T47D (cell line): ENCODE data around the gene BTBD10.
A peak's percentile ranks its signal among the peaks of the same experiment; 100 is the strongest.
"Not testable (repeated sequence)": the region's sequence is repeated elsewhere in the genome, so short reads cannot be mapped to it uniquely, and the experiment has no call there.

ENCODE experiments used
- DNase-seq, 2 experiments: peaks; one replicate each; pipeline versions ENCODE4 v3.0.0 to v3.0.0-alpha.2; 2011 to 2012; ENCODE audit warnings: low read depth in 1 of 2, low spot score in 1 of 2
- JUND ChIP-seq: IDR thresholded peaks from 2 replicates; pipeline ENCODE4 v1.6.1; 2012; ENCODE audit warnings: low read depth
- in situ Hi-C: cut with HindIII; loops from 2 replicates; pipeline ENCODE4 v1.10.0; 2016; ENCODE audit warnings: low sequenced_read_pairs, low pct_unique_long_range_greater_than_20kb

Gene BTBD10

GRCh38 chr11:13463779-13464290 lies 813 bp upstream of the BTBD10 start:
- in situ Hi-C loops: no loop called here
- TF ChIP-seq JUND: no peak
- no peak for DNase-seq

DNA sequence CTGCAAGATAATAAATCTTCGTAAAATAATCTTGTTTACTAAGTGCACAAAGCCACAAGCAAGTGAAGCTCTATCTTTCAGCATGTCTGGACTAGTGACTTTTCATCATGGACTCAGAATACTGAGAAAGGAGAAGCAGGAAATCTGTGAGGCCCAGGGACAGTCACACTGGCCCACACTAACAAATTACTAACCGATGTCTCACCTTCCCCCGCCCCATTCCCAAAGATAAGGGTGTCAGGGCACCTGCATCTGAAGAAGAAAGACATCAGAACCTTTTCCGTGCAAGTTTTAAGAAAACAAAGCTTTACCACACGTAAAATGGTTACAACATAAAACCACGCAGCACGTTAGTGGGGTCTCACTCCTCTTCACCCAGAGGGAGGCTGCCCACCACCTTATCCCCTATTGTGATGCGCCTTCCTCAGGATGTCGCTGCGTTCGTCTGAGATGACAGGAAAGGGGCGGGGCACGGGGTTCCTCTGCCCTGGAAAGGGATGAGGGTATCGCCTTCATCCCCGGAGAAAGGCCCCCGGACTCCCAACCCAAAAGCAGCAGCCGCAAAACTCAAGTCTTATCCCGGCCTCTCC lies 616 bp downstream of the BTBD10 start:
- peak in 1 of 2 experiments; percentile 29 for DNase-seq
- in situ Hi-C loops: no loop called here
- no peak for TF ChIP-seq JUND

DNA sequence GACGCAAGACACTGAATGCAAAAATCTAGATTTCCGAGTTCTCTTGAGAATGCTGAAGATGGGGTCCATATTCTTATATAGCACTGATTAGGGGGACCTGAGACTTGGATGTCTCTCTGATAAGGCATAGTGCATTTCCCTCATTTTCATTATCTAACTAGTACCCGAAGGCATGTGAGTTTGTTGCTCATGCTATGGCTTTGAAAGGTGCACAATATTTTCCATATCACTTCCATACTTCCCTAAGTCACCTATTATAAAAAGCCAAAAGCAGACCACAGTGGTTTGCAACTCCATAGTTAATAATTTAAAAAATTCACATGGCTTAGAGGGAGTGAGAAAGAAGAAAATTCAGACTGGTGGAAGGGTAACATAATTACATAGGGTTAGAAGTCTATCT lies 1.7 kb downstream of the BTBD10 start:
- in situ Hi-C loops: no loop called here
- no peak for DNase-seq
- TF ChIP-seq JUND: no peak

DNA sequence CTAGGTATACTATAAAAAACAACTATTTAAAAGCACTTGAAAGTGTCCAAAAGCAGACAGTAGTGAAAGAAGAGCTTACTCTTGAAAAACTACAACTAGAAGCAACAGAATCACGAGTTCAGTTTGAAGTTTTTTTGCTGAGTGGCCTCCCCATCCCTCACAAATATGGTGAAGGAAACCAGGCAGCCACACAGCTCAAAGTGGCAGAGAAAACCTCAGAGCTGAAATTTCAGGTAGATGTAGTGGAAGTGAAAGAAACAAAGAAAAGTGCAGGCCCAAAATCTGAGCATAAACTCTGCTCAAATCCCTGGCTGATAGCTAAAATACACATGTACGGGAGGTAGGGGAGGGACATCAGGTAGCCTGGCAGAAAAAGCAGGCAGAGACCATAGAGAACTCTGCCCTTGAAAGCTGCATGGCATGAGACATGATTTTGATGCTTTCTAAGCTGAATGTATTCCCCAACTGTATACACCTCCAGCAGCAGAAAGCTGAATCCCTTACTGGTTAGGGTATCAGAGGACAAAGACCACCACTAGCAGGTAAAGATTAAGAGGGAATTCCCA lies 12.1 kb downstream of the BTBD10 start:
- TF ChIP-seq JUND: no peak
- DNase-seq: no peak
- in situ Hi-C loops: no loop called here

GRCh38 chr11:13449522-13449921 lies 13.5 kb downstream of the BTBD10 start:
- DNase-seq: no peak
- TF ChIP-seq JUND: no peak
- in situ Hi-C loops: no loop called here

- DNase-seq: no peak
- in situ Hi-C loops: no loop called here
- TF ChIP-seq JUND: no peak
Observed at GRCh38 chr11:13448876-13449275, 14.1 kb downstream of the BTBD10 start.

- in situ Hi-C loops: no loop called here
- no peak for TF ChIP-seq JUND
Observed at GRCh38 chr11:13446444-13446843, 16.6 kb downstream of the BTBD10 start.

DNA sequence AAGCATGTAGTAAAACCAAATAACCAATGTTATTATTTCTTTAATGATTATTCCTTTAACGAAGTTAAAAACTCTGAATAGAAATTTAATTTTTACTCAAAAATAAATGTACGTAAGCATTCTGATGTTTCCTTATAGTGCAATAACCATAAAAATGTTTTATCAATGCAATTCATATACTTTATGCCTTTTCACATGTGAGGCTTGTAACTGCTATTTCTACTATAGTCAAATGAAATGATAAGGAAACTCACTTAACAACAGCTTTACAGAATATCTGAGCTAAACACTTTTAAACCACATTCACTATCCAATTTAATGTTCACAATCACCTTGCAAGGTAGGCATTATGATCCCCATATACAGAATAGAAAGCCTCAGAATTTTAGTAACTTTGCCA lies 17.4 kb downstream of the BTBD10 start:
- in situ Hi-C loops: no loop called here
- DNase-seq: no peak
- no peak for TF ChIP-seq JUND

More at GRCh38 chr11:13446444-13446843, 16.6 kb downstream of the BTBD10 start:
- DNase-seq: no peak

GRCh38 chr11:13440100-13440855 lies 22.7 kb downstream of the BTBD10 start:
- no peak for TF ChIP-seq JUND
- in situ Hi-C loops: no loop called here
- DNase-seq: peak in 1 of 2 experiments; percentile 66

- in situ Hi-C loops: no loop called here
- TF ChIP-seq JUND: no peak
- no peak for DNase-seq
Observed at GRCh38 chr11:13438291-13438690, 24.7 kb downstream of the BTBD10 start.

GRCh38 chr11:13436836-13437235 lies 26.2 kb downstream of the BTBD10 start:
- not testable (repeated sequence) for DNase-seq

DNA sequence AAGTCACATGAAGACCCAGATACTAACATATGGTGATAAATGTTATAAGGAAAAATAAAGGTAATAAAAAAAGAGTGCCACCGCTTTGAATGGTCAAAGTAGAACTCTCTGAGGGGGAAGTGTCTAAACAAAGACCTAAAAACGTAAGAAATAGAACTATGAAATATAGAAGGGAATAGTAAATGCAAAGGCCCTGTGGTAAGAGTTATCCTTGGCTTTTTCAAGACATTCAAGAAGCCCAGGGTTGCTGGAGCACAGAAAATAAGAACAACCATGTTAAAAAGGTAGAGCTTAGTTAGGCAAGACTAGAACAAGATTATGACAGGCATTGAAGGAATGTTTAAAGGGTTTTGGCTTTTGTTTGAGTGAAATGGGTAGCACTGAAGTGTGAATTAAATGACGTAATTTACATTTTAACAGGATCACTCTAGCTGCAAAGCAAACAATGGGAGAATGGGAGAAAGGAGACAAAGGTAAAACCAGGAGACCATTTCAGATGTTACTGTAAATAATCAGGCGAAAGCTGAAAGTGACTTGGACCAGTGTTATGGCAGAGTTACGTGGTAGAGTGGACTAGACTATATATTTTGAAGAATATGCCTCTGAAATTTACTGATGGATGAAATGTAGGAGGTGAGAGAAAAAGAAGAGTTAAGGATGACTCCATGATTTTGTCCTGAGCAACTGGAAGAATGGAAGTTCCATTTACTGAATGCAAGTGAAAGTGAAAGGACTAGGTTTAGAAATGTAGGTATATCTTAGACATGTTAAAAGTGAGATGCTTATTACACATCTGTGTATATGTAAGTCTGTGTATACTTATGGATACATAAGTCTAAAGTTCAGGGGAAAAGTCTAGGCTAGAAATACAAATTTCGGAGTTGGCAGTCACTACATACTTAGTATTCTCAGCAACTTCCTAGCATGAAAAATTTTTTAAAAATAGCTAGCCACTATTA lies 28.5 kb downstream of the BTBD10 start:
- TF ChIP-seq JUND: no peak
- in situ Hi-C loops: no loop called here
- no peak for DNase-seq

More at GRCh38 chr11:13436836-13437235, 26.2 kb downstream of the BTBD10 start:
- in situ Hi-C loops: not testable (repeated sequence)

DNA sequence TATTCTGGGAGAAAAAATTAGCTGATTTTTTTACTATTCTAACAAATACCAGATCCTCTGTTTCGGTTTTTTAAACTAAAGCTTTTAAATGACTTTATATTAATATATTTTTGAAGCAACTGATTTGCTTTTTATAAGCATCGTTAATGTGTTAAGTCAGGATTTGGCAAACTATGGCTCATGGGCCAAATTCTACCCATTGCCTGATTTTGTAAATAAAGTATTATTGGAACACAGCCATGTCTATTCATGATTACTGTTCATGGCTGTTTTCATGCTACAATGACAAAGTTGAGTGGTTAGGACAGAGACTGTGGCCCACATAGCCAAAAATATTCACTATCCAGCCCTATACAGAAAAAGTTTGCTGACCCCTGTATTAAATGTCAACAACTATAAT lies 29.6 kb downstream of the BTBD10 start:
- in situ Hi-C loops: no loop called here
- TF ChIP-seq JUND: no peak
- DNase-seq: no peak
